CD14-positive monocyte (primary cell): ENCODE results near the gene SIGLEC5. TPM values are rescaled to one million over a fixed set of nuclear protein-coding genes. Genes with fewer than 3 reads are reported as not detected.

Experiments
- DNase-seq, 3 donors: peaks; one replicate each; pipeline ENCODE4 v3.0.0-alpha.2; 2011 to 2022
- H2AFZ ChIP-seq: 2 replicates; pipeline ENCODE4 v1.6.0; 2012; ENCODE audit warnings: mild to moderate bottlenecking, low read depth, low read length, inconsistent platforms; ENCODE audit not compliant: insufficient read depth, poor library complexity, severe bottlenecking
- H3K27ac ChIP-seq, 2 donors: 1 replicate in 1 of 2; 2 replicates in 1 of 2; pipeline ENCODE4 v1.5.1; 2012 to 2013; ENCODE audit warnings: low read length in 2 of 2, control low read depth in 1 of 2, inconsistent platforms in 1 of 2, low read depth in 1 of 2, mild to moderate bottlenecking in 1 of 2
- H3K27me3 ChIP-seq, 2 donors: one replicate each; pipeline versions ENCODE4 v1.6.0 to v1.6.1; 2011 to 2013; ENCODE audit warnings: low read length in 2 of 2; ENCODE audit not compliant: control insufficient read depth in 2 of 2, insufficient read depth in 2 of 2
- H3K36me3 ChIP-seq, 2 donors: replicated peaks in 1 of 2; 1 replicate in 1 of 2; 2 replicates in 1 of 2; pipeline versions ENCODE4 v1.5.1 to v1.6.1; 2012 to 2013; ENCODE audit warnings: low read length in 2 of 2, control low read depth in 1 of 2, inconsistent platforms in 1 of 2, mild to moderate bottlenecking in 1 of 2; ENCODE audit not compliant: insufficient read depth in 2 of 2, control insufficient read depth in 1 of 2
- H3K4me1 ChIP-seq, 2 donors: 1 replicate in 1 of 2; 2 replicates in 1 of 2; pipeline versions ENCODE4 v1.5.1 to v1.6.1; 2012 to 2013; ENCODE audit warnings: low read length in 2 of 2, control low read depth in 1 of 2, inconsistent platforms in 1 of 2, mild to moderate bottlenecking in 1 of 2, moderate library complexity in 1 of 2; ENCODE audit not compliant: insufficient read depth in 2 of 2, control insufficient read depth in 1 of 2
- H3K4me2 ChIP-seq: replicated peaks from 2 replicates; pipeline ENCODE3; 2012; ENCODE audit warnings: low read length, moderate library complexity, mild to moderate bottlenecking; ENCODE audit not compliant: poor library complexity, severe bottlenecking; ENCODE audit errors: extremely low read depth
- H3K4me3 ChIP-seq, 3 experiments: fragments of 200-600 bp in 1 of 3; sonication (generic) in 1 of 3; replicated peaks in 1 of 3; 1 replicate in 2 of 3; 2 replicates in 1 of 3; pipeline ENCODE4 v1.5.1; 2011 to 2013; ENCODE audit warnings: low read length in 3 of 3, mild to moderate bottlenecking in 3 of 3, control low read depth in 2 of 3, low read depth in 2 of 3, inconsistent platforms in 1 of 3, moderate library complexity in 1 of 3
- H3K79me2 ChIP-seq: 2 replicates; pipeline ENCODE4 v1.6.0; 2012; ENCODE audit warnings: mild to moderate bottlenecking, control low read depth, inconsistent platforms, low read length, moderate library complexity; ENCODE audit not compliant: insufficient read depth
- H3K9ac ChIP-seq: 2 replicates; pipeline ENCODE4 v1.6.0; 2017; ENCODE audit warnings: low read length, mild to moderate bottlenecking; ENCODE audit not compliant: insufficient read depth, poor library complexity, severe bottlenecking
- H3K9me3 ChIP-seq, 2 donors: replicated peaks in 1 of 2; 1 replicate in 1 of 2; 2 replicates in 1 of 2; pipeline versions ENCODE4 v1.5.1 to v1.6.1; 2012 to 2013; ENCODE audit warnings: low read length in 2 of 2, control low read depth in 1 of 2; ENCODE audit not compliant: control insufficient read depth in 1 of 2, insufficient read depth in 1 of 2
- H4K20me1 ChIP-seq: 2 replicates; pipeline ENCODE4 v1.6.0; 2012; ENCODE audit warnings: mild to moderate bottlenecking, low read length, control low read depth, moderate library complexity; ENCODE audit not compliant: insufficient read depth
- H3K27ac Mint-ChIP-seq, 7 donors: one replicate each; pipeline ENCODE4 v1.8.0; 2020; ENCODE audit warnings: mild to moderate bottlenecking in 7 of 7, mixed read lengths in 7 of 7, moderate library complexity in 6 of 7, inconsistent platforms in 2 of 7
- H3K27me3 Mint-ChIP-seq, 3 donors: one replicate each; pipeline ENCODE4 v1.8.0; 2021 to 2022; ENCODE audit warnings: low read depth in 3 of 3, mild to moderate bottlenecking in 3 of 3, mixed read lengths in 3 of 3, moderate library complexity in 3 of 3, inconsistent platforms in 1 of 3
- H3K36me3 Mint-ChIP-seq, 2 donors: one replicate each; pipeline ENCODE4 v1.8.0; 2020; ENCODE audit warnings: mixed read lengths in 2 of 2, inconsistent platforms in 1 of 2, mild to moderate bottlenecking in 1 of 2
- H3K4me1 Mint-ChIP-seq: one replicate; pipeline ENCODE4 v1.8.0; 2020; ENCODE audit warnings: mild to moderate bottlenecking, mixed read lengths
- H3K4me3 Mint-ChIP-seq, 2 donors: one replicate each; pipeline ENCODE4 v1.8.0; 2020; ENCODE audit warnings: mild to moderate bottlenecking in 2 of 2, mixed read lengths in 2 of 2, moderate library complexity in 1 of 2
- H3K9me3 Mint-ChIP-seq, 7 donors: one replicate each; pipeline ENCODE4 v1.8.0; 2020 to 2022; ENCODE audit warnings: mixed read lengths in 7 of 7, mild to moderate bottlenecking in 6 of 7, moderate library complexity in 6 of 7, inconsistent platforms in 2 of 7
- WGBS: methylation state at CpG from one replicate; pipeline ENCODE4 v1.1.5; 2013; ENCODE audit warnings: missing lambda C conversion rate; ENCODE audit not compliant: insufficient coverage; 5-methylcytosine and 5-hydroxymethylcytosine counted together
- intact Hi-C, 2 donors: fragments of 100-400 bp; cut with micrococcal nuclease; formaldehyde crosslinking; loops; one replicate each; pipeline versions ENCODE4 v1.15.0 to v1.15.1; 2023
- polyA plus RNA-seq, 3 donors: library from polyadenylated mRNA; depleted of rRNA in 1 of 3; unstranded in 2 of 3; stranded (reverse) in 1 of 3; fragments of 300-500 nt in 2 of 3; fragments of >200 nt in 1 of 3; fragmentation: Illumina TruSeq in 2 of 3; gene quantifications; 1 replicate in 2 of 3; 2 replicates in 1 of 3; pipeline ENCODE4 v1.2.3, GENCODE V29; 2012 to 2021
- TF ChIP-seq, protein P1 (sequence below): fragments of 200-600 bp; IDR thresholded peaks from one replicate; pipeline ENCODE4 v1.8.0; 2022; ENCODE audit warnings: antibody characterized with exemption, mild to moderate bottlenecking

SIGLEC5 gene
- polyA plus RNA-seq, 3 donors, result 10.2 to 12.6 TPM; not detected in 1

DNA sequence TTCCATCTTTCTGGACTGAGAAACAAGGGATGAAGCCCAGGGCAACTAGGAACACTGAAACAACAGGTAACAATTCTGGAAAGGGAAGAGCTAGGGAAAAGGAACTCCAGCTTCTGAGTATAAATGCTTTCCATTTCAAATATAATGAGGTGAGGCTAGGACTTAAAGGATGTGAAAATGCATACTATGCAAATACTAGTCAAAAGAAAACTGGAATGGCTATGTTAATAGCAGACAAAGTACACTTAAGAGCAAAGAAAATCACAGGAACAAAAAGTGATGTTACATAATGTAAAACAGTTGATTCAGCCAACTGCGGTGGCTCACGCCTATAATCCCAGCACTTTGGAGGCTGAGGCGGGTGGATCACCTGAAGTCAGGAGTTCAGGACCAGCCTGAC lies 10.2 kb upstream of the SIGLEC5 start:
- peaks cover 37 to 52% of the 10 kb centered on the region in 2 donors for H3K36me3 ChIP-seq
- Mint-ChIP-seq H3K4me1 (peaks cover 80% of the 10 kb centered on the region), H3K36me3 (peaks cover 55 to 67% of the 10 kb centered on the region in 2 donors), H3K27ac (peak overlapping the region in 2 of 7 donors; percentile 24 to 36), H3K9me3 (peaks cover 0 to 5% (median 2%) of the 10 kb centered on the region in 7 donors), H3K4me3 (no peak overlapping the region), H3K27me3 (peaks cover 0 to 5% (median 2%) of the 10 kb centered on the region in 3 donors)
- H3K9ac ChIP-seq, result no peak overlapping the region
- 100% methylated on average over 3 of the region's 3 CpGs for WGBS
- no peaks in the 10 kb centered on the region for H3K9me3 ChIP-seq
- no peak overlapping the region for H3K4me2 ChIP-seq
- H3K27me3 ChIP-seq, result no peaks in the 10 kb centered on the region
- H3K4me1 ChIP-seq, result peaks cover 54 to 61% of the 10 kb centered on the region in 2 donors
- H3K4me3 ChIP-seq, result no peak overlapping the region
- no peak overlapping the region for H3K27ac ChIP-seq
- peaks cover 59% of the 10 kb centered on the region for H4K20me1 ChIP-seq
- TF ChIP-seq, protein P1, sequence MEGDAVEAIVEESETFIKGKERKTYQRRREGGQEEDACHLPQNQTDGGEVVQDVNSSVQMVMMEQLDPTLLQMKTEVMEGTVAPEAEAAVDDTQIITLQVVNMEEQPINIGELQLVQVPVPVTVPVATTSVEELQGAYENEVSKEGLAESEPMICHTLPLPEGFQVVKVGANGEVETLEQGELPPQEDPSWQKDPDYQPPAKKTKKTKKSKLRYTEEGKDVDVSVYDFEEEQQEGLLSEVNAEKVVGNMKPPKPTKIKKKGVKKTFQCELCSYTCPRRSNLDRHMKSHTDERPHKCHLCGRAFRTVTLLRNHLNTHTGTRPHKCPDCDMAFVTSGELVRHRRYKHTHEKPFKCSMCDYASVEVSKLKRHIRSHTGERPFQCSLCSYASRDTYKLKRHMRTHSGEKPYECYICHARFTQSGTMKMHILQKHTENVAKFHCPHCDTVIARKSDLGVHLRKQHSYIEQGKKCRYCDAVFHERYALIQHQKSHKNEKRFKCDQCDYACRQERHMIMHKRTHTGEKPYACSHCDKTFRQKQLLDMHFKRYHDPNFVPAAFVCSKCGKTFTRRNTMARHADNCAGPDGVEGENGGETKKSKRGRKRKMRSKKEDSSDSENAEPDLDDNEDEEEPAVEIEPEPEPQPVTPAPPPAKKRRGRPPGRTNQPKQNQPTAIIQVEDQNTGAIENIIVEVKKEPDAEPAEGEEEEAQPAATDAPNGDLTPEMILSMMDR, result no peak
- H2AFZ ChIP-seq, result no peak overlapping the region
- intact Hi-C loops, result no loop called here
- no peak for DNase-seq
- peaks cover 49% of the 10 kb centered on the region for H3K79me2 ChIP-seq

DNA sequence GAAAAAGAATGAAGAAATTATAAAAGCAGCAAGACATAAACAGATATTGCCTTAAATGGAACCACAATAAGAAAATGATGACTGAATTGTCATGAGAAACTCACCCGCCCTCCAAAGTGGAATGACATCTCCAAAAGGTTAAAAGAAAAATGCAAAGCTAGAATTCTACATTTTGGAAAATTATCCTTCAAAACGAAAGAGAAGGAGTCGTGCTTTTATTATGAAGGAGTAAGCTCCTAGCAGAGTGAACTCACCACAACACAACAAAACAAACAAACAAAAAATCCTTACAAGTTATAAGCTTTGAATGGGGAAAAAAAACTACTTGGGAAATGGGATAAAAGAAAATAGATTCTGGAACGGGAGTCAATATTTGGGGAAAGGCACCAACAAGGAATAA lies 9.7 kb upstream of the SIGLEC5 start:
- Mint-ChIP-seq H3K27me3 (peaks cover 0 to 3% (median 2%) of the 10 kb centered on the region in 3 donors), H3K4me1 (peaks cover 78% of the 10 kb centered on the region), H3K4me3 (no peak overlapping the region), H3K9me3 (peaks cover 0 to 5% (median 2%) of the 10 kb centered on the region in 7 donors), H3K36me3 (peaks cover 51 to 62% of the 10 kb centered on the region in 2 donors), H3K27ac (peak overlapping the region in 1 of 7 donors; percentile 37)
- Histone ChIP-seq H3K4me3 (no peak overlapping the region), H2AFZ (no peak overlapping the region), H3K4me2 (no peak overlapping the region), H3K27me3 (no peaks in the 10 kb centered on the region), H3K9me3 (no peaks in the 10 kb centered on the region), H3K79me2 (peaks cover 44% of the 10 kb centered on the region), H3K36me3 (peaks cover 37 to 52% of the 10 kb centered on the region in 2 donors), H3K27ac (no peak overlapping the region), H4K20me1 (peaks cover 59% of the 10 kb centered on the region), H3K4me1 (peaks cover 55 to 60% of the 10 kb centered on the region in 2 donors), H3K9ac (no peak overlapping the region)
- WGBS, result no CpG with 5 or more reads among the region's 4 CpGs
- intact Hi-C loops, result loop anchor here in 1 of 2 donors (5.0 kb wide), 1 partner anchor 38 kb away; no protein-coding TSS in a partner anchor
- TF ChIP-seq, protein P1, result no peak
- no peak for DNase-seq
